H9 (cell line): ENCODE measurements around the gene CFAP65. TPM values are rescaled to one million over a fixed set of nuclear protein-coding genes. Genes with fewer than 3 reads are reported as not detected.

Experiments used
- DNase-seq: peaks from one replicate; pipeline ENCODE4 v3.0.0-alpha.2; 2017
- H2AFZ ChIP-seq: one replicate; pipeline ENCODE4 v1.6.1; 2013; ENCODE audit warnings: mild to moderate bottlenecking, low read length, control low read depth, moderate library complexity
- H2AK5ac ChIP-seq: 2 replicates; pipeline ENCODE4 v1.6.1; 2013; ENCODE audit warnings: low read length, control low read depth, mixed read lengths; ENCODE audit not compliant: insufficient read length
- H2BK120ac ChIP-seq: one replicate; pipeline ENCODE4 v1.6.1; 2013; ENCODE audit warnings: low read depth, mild to moderate bottlenecking, low read length, control low read depth, inconsistent platforms; ENCODE audit not compliant: poor library complexity, severe bottlenecking
- H2BK12ac ChIP-seq: 2 replicates; pipeline ENCODE4 v1.6.1; 2013; ENCODE audit warnings: low read length, control low read depth, mixed read lengths, low read depth; ENCODE audit not compliant: insufficient read length
- H2BK15ac ChIP-seq: 2 replicates; pipeline ENCODE4 v1.6.1; 2013; ENCODE audit warnings: low read depth, low read length, control low read depth
- H2BK20ac ChIP-seq: one replicate; pipeline ENCODE4 v1.6.1; 2013; ENCODE audit warnings: low read depth, mild to moderate bottlenecking, low read length, control low read depth, inconsistent platforms; ENCODE audit not compliant: poor library complexity, severe bottlenecking
- H2BK5ac ChIP-seq: 2 replicates; pipeline ENCODE4 v1.6.1; 2013; ENCODE audit warnings: low read length, control low read depth, mixed read lengths; ENCODE audit not compliant: insufficient read length
- H3K14ac ChIP-seq: 2 replicates; pipeline ENCODE4 v1.6.1; 2013; ENCODE audit warnings: low read length, control low read depth; ENCODE audit not compliant: insufficient read depth
- H3K18ac ChIP-seq: 2 replicates; pipeline ENCODE4 v1.6.1; 2013; ENCODE audit warnings: low read depth, mild to moderate bottlenecking, mixed read lengths, low read length, control low read depth; ENCODE audit not compliant: insufficient read length
- H3K23ac ChIP-seq: 2 replicates; pipeline ENCODE4 v1.6.1; 2013; ENCODE audit warnings: low read length, control low read depth, mixed read lengths, low read depth; ENCODE audit not compliant: insufficient read length
- H3K23me2 ChIP-seq: 2 replicates; pipeline ENCODE4 v1.6.1; 2013; ENCODE audit warnings: low read depth, mild to moderate bottlenecking, mixed read lengths, low read length, control low read depth; ENCODE audit not compliant: insufficient read length, poor library complexity, severe bottlenecking
- H3K27ac ChIP-seq: 2 replicates; pipeline ENCODE4 v1.5.1; 2013; ENCODE audit warnings: low read length, control low read depth, mixed read lengths, low read depth; ENCODE audit not compliant: insufficient read length
- H3K27me3 ChIP-seq: 2 replicates; pipeline ENCODE4 v1.6.1; 2013; ENCODE audit warnings: low read length, control low read depth, inconsistent platforms; ENCODE audit not compliant: insufficient read depth
- H3K4ac ChIP-seq: 2 replicates; pipeline ENCODE4 v1.6.1; 2013; ENCODE audit warnings: low read depth, mild to moderate bottlenecking, control low read depth, inconsistent platforms, low read length, moderate library complexity
- H3K4me1 ChIP-seq: 2 replicates; pipeline ENCODE4 v1.6.1; 2013; ENCODE audit warnings: low read length, control low read depth, inconsistent platforms; ENCODE audit not compliant: insufficient read depth
- H3K4me2 ChIP-seq: 2 replicates; pipeline ENCODE4 v1.6.1; 2013; ENCODE audit warnings: low read length, control low read depth, mixed read lengths; ENCODE audit not compliant: insufficient read length, insufficient read depth
- H3K56ac ChIP-seq: 2 replicates; pipeline ENCODE4 v1.6.1; 2013; ENCODE audit warnings: low read depth, mild to moderate bottlenecking, mixed read lengths, low read length, control low read depth; ENCODE audit not compliant: insufficient read length
- H3K79me1 ChIP-seq: 2 replicates; pipeline ENCODE4 v1.6.1; 2013; ENCODE audit warnings: low read depth, mild to moderate bottlenecking, moderate library complexity, low read length, control low read depth, inconsistent platforms; ENCODE audit not compliant: insufficient read depth, poor library complexity, severe bottlenecking
- H3K79me2 ChIP-seq: 2 replicates; pipeline ENCODE4 v1.6.1; 2013; ENCODE audit warnings: low read length, control low read depth, inconsistent platforms; ENCODE audit not compliant: insufficient read depth
- H3K9ac ChIP-seq: 2 replicates; pipeline ENCODE4 v1.6.1; 2013; ENCODE audit warnings: low read length, control low read depth, mixed read lengths; ENCODE audit not compliant: insufficient read length; ENCODE audit errors: extremely low read depth
- H3K9me3 ChIP-seq: one replicate; pipeline ENCODE4 v1.6.1; 2013; ENCODE audit warnings: low read depth, low read length, inconsistent platforms; ENCODE audit not compliant: control insufficient read depth
- H3T11ph ChIP-seq: one replicate; pipeline ENCODE4 v1.6.1; 2013; ENCODE audit warnings: mild to moderate bottlenecking, low read length, control low read depth, inconsistent platforms
- H4K20me1 ChIP-seq: one replicate; pipeline ENCODE4 v1.6.1; 2013; ENCODE audit not compliant: control insufficient read depth, insufficient read length, insufficient read depth
- H4K5ac ChIP-seq: 2 replicates; pipeline ENCODE4 v1.6.1; 2013; ENCODE audit warnings: low read depth, mild to moderate bottlenecking, mixed read lengths, low read length, control low read depth; ENCODE audit not compliant: insufficient read length
- H4K8ac ChIP-seq: replicated peaks from 2 replicates; pipeline ENCODE4 v1.6.1; 2013; ENCODE audit warnings: low read length, control low read depth, mixed read lengths, low read depth; ENCODE audit not compliant: insufficient read length
- H4K91ac ChIP-seq: 2 replicates; pipeline ENCODE4 v1.6.1; 2013; ENCODE audit warnings: low read depth, mild to moderate bottlenecking, moderate library complexity, mixed read lengths, low read length, control low read depth; ENCODE audit not compliant: insufficient read length
- H3K27ac Mint-ChIP-seq, 3 experiments: 2 replicates in 2 of 3; 3 replicates in 1 of 3; pipeline ENCODE4 v1.8.0; 2020 to 2021; ENCODE audit warnings: mixed read lengths in 3 of 3, mild to moderate bottlenecking in 1 of 3, moderate library complexity in 1 of 3
- H3K27me3 Mint-ChIP-seq: 2 replicates; pipeline ENCODE4 v1.8.0; 2021; ENCODE audit warnings: low read depth, mild to moderate bottlenecking, moderate library complexity, mixed read lengths
- H3K36me3 Mint-ChIP-seq, 3 experiments: 2 replicates in 2 of 3; 3 replicates in 1 of 3; pipeline ENCODE4 v1.8.0; 2020 to 2021; ENCODE audit warnings: low read depth in 3 of 3, mixed read lengths in 3 of 3; ENCODE audit not compliant: insufficient read depth in 1 of 3
- H3K4me1 Mint-ChIP-seq, 2 experiments: 2 replicates each; pipeline ENCODE4 v1.8.0; 2020; ENCODE audit warnings: mixed read lengths in 2 of 2
- H3K4me3 Mint-ChIP-seq, 2 experiments: 2 replicates in 1 of 2; 3 replicates in 1 of 2; pipeline ENCODE4 v1.8.0; 2020 to 2021; ENCODE audit warnings: mild to moderate bottlenecking in 2 of 2, mixed read lengths in 2 of 2, moderate library complexity in 1 of 2
- H3K9me3 Mint-ChIP-seq, 2 experiments: 2 replicates in 1 of 2; 3 replicates in 1 of 2; pipeline ENCODE4 v1.8.0; 2020; ENCODE audit warnings: mild to moderate bottlenecking in 2 of 2, mixed read lengths in 2 of 2, moderate library complexity in 1 of 2
- CTCF ChIP-seq: fragments of 200-600 bp; sonication (generic); conservative IDR thresholded peaks from 3 replicates; pipeline ENCODE4 v1.8.0; 2021; ENCODE audit warnings: antibody characterized with exemption, mild to moderate bottlenecking
- WGBS: extraction: QIAGEN DNeasy Blood & Tissue Kit; methylation state at CpG from one replicate; pipeline ENCODE4 v1.1.7; 2013; ENCODE audit warnings: missing lambda C conversion rate, low lambda C conversion rate, mixed read lengths; ENCODE audit not compliant: insufficient read length; ENCODE audit errors: extremely low coverage; 5-methylcytosine and 5-hydroxymethylcytosine counted together
- total RNA-seq: library from RNA; stranded (reverse); gene quantifications from 2 replicates; pipeline ENCODE4 v1.2.1, GENCODE V29; 2021

The CFAP65 gene
- total RNA-seq, 1 experiment from 2014 or later: 0.20 TPM

- Mint-ChIP-seq H3K27me3 (peaks cover 99% of the 10 kb centered on the region), H3K36me3 (peaks cover 0 to 3% (median 0%) of the 10 kb centered on the region in 3 experiments; a peak in 2 of 7 replicates), H3K27ac (no peak overlapping the region), H3K4me3 (no peak overlapping the region), H3K4me1 (peaks cover 5 to 16% of the 10 kb centered on the region in 2 experiments), H3K9me3 (peaks cover 2 to 8% of the 10 kb centered on the region in 2 experiments; a peak in 4 of 5 replicates)
- H3K4me2 ChIP-seq: no peak overlapping the region
- no peak overlapping the region for H3K56ac ChIP-seq
- H3T11ph ChIP-seq: no peak overlapping the region
- H4K8ac ChIP-seq: no peak overlapping the region
- H4K5ac ChIP-seq: no peak overlapping the region
- H3K23me2 ChIP-seq: no peaks in the 10 kb centered on the region
- H2AK5ac ChIP-seq: no peak overlapping the region
- no CpG with 5 or more reads among the region's 7 CpGs for WGBS
- no peaks in the 10 kb centered on the region for H3K9me3 ChIP-seq
- no peak overlapping the region for H2BK15ac ChIP-seq
- H3K23ac ChIP-seq: no peak overlapping the region
- H2BK120ac ChIP-seq: no peak overlapping the region
- H4K91ac ChIP-seq: no peak overlapping the region
- no peaks in the 10 kb centered on the region for H3K4me1 ChIP-seq
- H3K9ac ChIP-seq: no peak overlapping the region
- H3K14ac ChIP-seq: no peak overlapping the region
- no peak overlapping the region for H2BK5ac ChIP-seq
- no peak for DNase-seq
- H2AFZ ChIP-seq: no peak overlapping the region
- no peak for TF ChIP-seq CTCF
- no peak overlapping the region for H3K4ac ChIP-seq
- H3K79me1 ChIP-seq: no peaks in the 10 kb centered on the region
- no peak overlapping the region for H2BK20ac ChIP-seq
- no peak overlapping the region for H3K27ac ChIP-seq
- H3K27me3 ChIP-seq: peaks cover 98% of the 10 kb centered on the region
- no peaks in the 10 kb centered on the region for H3K79me2 ChIP-seq
- H4K20me1 ChIP-seq: no peaks in the 10 kb centered on the region
- no peak overlapping the region for H2BK12ac ChIP-seq
- no peak overlapping the region for H3K18ac ChIP-seq
Observed at GRCh38 chr2:218992196-218992595, 49.1 kb downstream of the CFAP65 start.
